UCSD-AML1 (cell line): ENCODE data around the gene PDIA2.

Experiments used
- DNase-seq: peaks from one replicate; lab custom pipeline; 2025; ENCODE audit not compliant: unreplicated experiment; lab: John Stamatoyannopoulos, UW

The PDIA2 gene

GRCh38 chr16:280005-280460, 2.9 kb upstream of the PDIA2 start:
- DNase-seq = no peak

- DNase-seq = no peak
Measured at GRCh38 chr16:280552-280951, 2.4 kb upstream of the PDIA2 start, which contains the start of gene ARHGDIG. Gene ARHGDIG, plus strand, starts transcription at chr16:280591. Its CDS starts 90 bp downstream, at chr16:280681.

DNA sequence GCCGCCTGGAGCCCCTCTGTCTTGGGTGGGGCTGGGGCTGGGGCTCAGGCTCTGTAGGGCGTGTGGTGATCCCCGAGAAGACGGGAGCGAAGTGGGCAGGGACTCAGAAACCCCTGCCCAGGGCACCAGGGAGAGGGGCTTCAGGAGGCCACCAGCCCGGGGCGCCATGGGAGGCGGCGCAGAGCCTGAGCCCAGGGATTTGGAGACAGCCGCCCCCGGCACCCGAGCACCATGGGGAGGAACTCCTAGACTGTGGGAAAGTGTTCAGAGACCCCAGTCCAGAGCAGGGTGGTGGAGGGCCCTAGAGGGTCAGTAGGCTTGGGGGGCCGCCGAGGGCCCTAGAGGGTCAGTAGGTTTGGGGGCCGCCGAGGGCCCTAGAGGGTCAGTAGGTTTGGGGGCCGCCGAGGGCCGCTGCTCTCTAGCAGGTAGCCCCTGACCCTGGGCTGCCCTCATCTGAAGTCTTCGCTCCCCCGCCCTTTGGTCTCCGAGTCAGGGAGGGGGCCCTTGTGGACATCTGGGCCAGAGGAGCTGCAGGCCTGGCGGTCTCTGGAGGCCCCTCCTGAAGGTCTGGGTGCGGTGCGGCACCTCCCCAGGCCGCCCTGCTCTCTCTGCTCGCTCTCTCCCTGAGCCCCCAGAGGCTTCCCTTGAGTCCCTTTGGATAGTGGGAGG, 1.8 kb upstream of the PDIA2 start:
- no peak for DNase-seq

GRCh38 chr16:281660-282255, 1.2 kb upstream of the PDIA2 start:
- no peak for DNase-seq

- no peak for DNase-seq
Measured at GRCh38 chr16:282491-282890, 473 bp upstream of the PDIA2 start.

GRCh38 chr16:284204-285120, 1.5 kb downstream of the PDIA2 start:
- DNase-seq = no peak

GRCh38 chr16:285146-286055, 2.4 kb downstream of the PDIA2 start:
- no peak for DNase-seq

- no peak for DNase-seq
Measured at GRCh38 chr16:286491-287297, 3.7 kb downstream of the PDIA2 start.

GRCh38 chr16:287298-287811, 4.4 kb downstream of the PDIA2 start:
- DNase-seq = no peak

DNA sequence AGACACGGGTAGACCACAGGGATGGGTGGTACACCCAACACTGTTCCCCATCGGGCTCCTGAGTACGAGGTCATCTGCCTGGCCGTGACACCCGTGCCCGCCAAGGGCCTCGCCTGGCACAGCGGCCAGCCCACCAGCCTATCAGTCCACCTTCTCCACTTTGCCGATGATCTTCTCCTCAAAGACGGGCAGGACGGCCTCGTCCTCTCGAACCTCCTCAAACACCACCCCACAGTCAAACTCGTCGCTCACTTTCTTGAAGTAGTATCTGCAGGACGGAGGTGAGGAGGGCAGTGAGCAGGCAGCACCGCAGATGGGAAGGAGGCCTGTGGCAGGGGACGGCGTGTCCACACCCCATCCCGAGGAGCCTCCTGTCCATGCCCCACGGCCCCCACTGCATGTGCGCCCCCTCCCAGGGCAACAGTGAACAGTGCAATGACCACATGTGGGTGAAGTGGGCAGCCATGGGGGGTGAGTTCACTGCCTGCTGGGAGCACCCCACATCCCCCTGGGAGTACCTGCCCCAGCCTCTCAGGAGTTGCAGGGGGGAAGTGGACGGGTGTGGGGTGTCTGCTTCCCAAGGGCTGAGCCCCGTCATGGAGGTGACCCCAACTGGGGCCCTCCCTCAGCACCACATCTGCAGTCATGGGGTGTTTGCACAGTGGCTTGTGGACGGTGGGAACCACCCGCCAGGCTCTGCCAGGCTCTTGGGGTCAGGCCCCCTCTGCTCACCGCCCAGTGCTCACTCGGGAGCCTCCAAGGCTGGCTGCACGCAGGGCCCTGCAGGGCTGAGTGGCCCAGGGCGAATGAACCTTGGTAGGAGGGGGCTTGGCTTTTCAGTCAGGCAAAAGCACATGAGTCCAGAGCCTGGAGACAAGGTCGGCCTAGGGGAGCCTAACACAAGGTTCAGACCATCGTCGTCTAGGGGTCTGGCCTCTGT, 5.3 kb downstream of the PDIA2 start:
- no peak for DNase-seq

GRCh38 chr16:289395-289997, 6.5 kb downstream of the PDIA2 start:
- DNase-seq = no peak

GRCh38 chr16:290015-290680, 7.2 kb downstream of the PDIA2 start:
- DNase-seq = no peak

DNA sequence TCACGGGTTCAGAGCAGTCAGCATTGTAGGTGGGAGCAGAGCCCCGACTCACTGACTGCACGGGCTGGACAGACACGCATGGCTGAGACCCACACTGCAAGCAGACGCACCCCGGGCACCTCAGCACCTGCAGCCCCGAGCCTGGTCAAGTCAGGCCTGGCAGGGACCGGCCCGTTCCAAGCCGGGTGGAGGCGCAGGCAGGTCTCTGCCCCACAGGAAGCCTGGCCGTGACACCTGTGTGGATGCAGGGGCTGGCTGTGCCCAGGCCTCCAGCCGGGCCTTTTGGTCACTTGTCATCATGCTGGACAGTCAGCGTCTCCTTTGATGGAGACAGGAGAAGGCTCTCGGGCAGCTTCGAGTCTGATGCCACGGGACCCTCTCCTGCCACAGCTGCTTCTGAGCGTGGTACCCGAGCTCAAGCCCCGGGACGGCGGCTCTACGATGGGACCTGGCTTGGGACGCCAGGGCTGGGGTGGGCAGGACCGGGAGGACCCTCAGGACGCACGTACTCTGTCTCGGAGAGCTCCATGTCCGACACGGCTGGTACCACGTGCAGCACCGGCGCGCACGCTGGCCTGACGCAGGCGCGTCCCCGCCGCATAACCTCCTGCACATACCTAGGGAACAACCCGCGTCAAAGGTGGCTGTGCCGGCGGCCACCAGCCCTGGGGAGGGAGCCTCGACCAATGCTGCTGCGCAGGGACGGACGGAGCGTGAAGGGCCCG, 7.9 kb downstream of the PDIA2 start:
- DNase-seq = no peak

GRCh38 chr16:291539-291938, 8.6 kb downstream of the PDIA2 start:
- DNase-seq = no peak

DNA sequence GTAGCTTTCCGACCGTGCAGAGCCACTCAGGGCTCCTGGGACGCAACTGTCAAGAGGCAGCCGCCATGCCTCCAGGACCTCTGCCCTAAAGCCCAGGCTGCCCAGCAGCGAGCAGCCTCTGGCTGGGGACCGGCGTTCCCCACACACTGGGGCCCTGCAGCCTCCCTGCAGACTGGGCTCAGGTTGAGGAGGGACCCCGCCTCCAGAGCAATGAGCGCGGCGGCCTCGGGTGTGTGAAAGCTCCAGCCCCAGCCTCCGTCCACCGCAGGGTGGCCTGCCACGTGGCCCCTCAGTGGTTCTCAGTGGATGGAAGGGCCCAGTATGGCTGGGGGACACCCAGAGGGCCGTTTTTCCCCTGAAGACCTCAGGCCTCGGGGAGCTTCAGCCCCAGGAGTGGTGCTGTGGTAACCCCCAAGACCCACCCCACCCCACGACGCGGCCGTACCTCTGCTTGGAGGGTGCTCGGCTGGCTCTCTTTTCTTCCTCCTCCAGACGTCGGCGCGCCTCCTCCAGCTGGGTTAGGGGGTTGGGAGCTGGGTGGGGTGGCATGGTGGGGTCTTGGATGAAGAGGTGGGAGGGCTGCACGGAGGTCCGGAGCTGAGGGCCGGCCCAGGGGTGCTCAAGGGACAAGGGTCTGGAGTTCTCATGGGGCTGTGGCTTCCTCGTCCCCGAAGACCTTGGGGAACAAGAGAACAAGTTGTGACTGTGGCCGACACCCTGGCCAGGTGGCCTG, 10.2 kb downstream of the PDIA2 start:
- DNase-seq = no peak

DNA sequence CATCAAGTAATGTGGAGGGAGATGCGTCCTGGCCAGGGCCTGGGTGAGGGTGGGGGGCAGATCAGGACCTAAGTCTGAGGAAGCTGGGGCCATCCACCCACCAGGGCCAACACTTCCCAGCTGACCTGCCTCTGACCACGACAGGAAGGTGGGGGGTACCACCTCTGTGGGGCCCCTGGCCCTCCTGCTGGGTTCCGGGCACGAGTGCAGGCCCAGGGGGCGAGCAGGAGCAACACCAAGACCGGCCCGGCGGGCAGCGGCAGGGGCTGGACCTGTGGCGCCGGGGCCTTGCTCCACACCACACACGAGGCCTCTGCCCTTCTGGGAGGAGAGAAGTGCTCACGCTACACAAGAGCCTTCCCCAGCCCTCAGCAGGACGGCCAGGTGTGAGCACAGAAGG, 13.3 kb downstream of the PDIA2 start:
- no peak for DNase-seq
